GM18909 (cell line): ENCODE measurements around the gene QSER1.

Source experiments
- ATAC-seq: cut with Tn5 transposase; IDR thresholded peaks from one replicate; pipeline ENCODE4 v1.9.1; 2021; ENCODE audit warnings: mild to moderate bottlenecking; ENCODE audit not compliant: unreplicated experiment, poor library complexity

QSER1 gene

DNA sequence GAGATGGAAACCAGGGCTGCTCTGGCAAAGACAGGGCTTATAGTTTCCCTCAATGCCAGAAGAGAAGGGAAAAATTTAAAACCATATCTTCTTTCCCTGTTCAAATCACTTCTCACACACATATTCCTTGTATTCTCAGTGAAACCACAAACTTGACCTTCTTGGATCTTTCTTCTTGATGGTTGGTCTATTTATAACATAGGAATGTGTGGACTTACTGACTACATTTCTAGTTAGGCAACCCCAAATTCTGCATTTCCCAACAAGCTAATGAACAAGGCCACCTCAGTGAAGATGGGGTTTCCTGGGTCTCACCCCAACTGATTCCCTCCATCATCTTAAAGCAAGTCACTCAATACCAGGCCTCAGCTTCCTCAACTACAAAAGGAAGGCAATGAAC, 3.8 kb upstream of the QSER1 start:
- no peak for ATAC-seq

DNA sequence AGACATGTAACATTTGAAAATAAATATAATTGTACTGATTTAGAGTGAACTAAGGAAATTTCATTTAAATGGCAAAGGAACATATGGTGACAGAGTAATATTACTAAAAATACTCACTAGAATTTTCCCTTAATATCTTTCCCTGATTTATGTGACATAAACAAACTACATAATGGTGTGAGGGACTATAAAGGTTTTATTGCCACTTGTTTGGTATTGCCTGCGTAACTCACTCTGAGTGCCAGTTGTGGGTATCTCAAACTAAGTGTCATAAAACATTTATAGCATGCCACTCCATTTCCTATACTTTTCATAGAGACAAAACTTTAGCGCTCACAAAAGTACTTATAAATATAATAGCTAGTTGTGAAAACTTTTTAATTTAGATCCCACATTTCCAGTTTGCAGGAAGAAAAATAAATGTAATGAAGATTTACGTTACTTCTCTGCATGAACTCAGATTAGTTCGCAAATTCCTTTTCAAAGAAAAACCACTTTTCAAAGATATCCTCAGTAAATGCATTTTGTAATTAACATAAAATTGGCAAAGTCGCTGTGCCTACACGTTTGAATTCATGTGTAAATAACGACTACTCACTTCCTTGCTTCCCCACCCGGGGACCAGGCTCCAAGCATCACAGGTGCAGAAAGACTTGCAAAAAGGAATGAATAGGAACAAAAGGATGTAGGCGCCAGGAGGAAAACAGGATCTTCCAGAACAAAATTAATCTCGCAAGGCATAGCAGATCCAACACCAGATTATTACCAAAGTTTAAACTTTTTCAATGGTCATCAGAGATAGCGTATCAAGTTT, 1.6 kb upstream of the QSER1 start:
- no peak for ATAC-seq

DNA sequence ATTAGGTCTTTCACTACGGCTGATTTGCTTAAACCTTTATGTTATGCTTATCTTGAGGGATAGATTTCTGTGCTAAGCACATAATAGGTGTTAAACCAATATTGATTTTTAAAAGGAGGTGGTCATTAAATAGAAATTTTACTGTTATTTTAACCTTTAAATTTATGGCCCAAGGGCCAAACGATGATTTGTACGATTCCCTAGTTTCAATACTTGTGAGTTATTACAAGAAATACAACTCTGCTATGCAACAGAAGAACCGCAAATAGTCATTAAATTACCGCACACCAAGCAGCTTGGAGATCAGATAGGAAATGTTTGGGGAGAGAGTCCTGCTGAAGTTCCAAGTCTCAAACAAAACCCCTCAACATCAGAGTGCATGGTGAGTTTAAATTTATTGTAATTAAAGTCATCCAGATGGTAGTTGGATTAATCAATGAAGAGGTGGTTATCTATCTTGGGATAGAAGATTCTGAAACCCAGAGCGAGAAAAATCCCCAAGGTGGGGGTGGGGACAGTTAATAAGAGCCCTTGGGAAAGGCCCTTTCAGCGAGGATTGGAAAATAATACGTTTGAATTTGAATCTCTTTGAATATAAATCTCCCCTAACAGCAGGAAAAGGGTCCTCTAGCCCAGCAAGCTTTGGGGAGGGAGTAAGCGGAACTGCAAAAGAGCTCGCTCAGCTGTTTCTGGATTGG, 805 bp upstream of the QSER1 start:
- no peak for ATAC-seq

DNA sequence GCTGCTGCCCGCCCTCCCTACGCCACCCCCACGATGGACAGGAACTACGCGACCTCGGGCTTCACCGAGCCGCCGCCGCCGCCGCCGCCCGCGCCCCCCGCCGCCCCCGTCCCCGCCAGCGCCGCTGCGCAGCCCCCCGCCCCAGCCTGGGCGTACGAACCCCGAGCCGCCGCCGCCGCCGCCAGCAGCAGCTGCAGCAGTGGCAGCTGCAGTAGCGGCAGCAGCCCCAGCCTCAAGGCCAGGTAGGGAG, 407 bp downstream of the QSER1 start:
- no peak for ATAC-seq

DNA sequence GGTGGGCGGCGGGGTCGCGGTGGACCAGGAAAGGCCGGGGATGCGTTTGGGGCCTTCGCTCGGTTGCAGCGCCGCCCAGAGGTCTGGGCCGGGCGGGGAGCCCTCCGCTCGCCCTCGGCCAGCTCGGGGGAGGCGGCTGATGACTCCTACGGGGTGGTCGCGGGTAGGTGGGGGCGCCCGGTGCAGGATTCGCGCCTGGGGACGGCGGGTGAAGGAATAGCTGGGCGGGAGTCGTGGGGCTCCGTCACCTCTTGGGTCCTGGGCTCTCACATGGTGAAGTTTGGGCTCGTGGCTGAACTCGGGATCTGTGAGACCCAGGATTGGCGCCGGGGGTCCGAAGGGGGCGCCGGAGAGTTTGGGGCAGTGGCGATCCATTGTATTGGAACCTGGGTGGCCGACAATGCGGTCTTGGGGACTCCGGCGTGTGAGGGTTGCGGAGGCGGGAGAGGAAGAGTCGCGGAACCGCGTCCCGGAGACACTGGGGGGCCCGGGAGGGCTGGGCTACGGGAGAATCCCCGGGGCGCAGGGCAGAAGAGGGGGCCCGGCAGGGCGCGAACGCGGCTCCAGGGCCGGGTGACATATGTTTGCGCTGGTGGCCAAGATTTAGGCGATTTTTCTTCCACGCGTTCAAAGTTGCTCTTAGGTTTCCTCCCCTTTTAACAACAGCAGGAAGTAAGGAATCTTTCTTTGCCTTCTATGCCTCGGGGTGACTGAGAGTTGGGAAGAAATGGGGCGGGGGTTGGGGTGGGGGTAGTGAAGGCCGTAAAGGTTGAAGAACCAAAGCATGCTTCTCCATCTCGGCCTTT, 935 bp downstream of the QSER1 start:
- ATAC-seq = peak; percentile 37

DNA sequence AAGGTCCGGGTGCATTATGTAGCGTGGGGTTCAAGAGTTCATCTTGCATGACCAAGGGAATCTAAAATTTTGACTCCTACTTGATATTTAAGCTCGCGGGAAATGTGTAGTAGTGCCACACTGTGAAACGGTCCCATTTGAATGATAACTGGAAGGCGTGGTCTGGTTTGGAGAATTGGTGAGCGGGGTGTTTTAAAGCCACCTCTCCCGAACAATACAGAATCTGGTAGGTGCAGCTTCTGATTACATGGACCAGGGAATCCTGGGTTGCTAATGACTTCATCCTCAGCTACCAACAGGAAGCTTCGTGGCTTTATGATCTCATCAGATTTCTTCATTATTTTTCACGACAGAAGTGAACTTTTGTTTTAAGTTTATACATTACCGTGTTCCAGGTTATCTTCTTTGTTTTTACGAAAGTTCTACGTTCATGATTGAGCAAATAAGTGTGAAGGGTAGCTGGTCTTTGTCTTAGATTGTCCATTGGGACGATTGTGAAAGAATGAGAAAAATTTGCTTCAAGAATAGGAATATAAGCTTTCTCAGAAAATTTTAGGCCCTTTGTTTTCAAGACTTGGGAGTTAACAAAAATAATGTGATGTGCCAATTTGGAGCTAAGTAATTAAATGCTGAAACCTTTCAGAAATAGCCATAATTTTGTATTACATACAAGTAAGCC, 1.7 kb downstream of the QSER1 start:
- ATAC-seq = no peak

DNA sequence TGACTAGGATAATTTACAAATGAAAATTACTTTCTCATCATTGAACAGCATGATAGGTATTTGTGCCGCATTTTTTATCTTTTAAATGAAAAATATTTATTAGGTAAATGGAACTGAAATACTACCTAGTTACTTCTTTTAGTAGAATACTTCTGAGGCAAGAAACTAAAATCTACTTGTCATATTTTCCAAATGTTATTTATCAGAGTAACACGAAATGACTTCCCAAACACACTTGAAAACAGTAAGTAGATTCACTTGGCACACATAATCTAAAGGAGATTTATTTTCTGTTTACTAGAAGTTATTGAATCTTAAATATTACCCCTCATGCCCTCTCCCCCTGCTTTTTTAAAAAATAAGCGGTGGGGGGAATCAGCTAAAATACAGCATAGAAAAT, 2.3 kb downstream of the QSER1 start:
- no peak for ATAC-seq

DNA sequence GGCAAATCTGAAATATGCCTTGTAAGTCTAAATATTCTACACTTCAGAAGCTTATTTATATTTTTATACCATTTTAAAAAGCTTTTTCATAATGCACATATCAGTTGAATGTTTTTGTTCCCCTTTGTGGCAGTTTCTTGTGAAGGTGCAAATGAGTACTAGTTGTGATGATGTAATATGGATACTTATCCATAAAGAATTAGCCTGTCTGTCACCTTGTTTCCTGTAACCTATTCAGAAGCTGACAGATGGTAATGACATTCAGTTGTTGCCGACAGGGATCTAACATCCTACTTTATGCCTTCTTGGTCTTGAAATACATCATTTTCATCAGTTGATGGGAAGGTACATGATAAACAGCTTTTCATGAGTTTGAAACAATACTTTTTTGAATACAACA, 2.9 kb downstream of the QSER1 start:
- ATAC-seq = no peak

DNA sequence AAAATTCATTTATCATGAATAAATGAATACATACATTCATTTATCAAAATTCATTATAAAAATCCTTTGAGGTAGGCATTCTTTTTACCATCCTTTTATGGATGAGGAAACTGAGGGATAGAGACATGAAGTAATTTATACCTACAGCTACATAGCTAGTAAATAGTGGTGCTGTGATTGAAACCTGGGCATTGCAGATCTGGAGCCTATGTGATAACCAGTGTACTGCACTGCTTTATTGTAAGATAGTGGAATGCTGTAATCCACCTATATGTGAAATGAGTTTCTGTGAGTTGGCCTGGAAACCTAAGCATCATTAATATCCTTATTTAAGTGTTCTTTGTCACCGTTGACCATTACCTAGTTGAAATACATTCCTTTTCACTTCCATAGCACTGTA, 4.5 kb downstream of the QSER1 start:
- no peak for ATAC-seq

DNA sequence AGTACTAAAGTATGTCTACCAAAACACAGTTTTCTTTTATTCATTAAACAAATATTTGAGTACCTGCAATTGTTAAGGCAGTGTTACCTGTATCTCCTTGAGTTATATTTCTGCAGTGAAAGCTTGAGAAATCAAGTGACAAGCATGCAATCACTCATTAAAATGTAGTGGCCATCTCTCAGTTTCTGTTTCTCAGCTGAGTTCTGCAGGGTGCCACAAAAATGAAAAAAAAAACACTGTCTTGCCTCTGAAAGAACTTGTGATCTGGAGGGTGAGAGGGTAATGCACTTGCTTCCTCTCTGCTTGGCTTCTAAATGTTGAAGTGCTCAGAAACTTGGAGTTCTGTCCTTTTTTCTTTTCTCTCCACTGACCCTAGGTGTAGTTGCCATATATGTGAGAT, 6.8 kb downstream of the QSER1 start:
- ATAC-seq = peak; percentile 76

DNA sequence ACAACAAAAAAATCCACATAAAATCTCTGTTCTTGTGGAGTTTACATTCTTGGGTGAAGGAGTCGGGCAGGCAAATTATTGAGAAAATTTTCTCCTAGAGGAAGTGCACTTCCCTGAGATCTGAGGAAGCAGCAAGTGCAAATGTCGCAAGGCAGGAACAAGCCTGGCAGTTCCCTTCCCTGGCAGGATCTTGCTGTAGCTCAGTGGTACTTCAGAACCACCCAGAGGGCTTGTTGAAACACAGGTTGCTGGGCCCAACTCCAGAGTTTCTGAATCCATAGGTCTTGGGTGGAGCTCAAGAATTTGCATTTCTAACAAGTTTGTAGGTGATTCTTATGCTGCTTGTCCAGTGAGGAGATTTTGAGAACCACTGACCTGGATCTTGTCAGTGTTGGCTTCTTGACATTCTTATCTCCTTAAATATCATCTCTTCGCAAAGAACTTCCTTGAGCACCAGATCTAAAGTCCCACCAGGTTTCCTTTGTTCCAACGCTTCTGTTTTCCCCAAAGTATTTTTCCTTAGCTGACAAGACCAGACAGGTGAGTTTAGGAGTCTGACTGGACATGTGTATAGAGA, 9.6 kb downstream of the QSER1 start:
- ATAC-seq = no peak

DNA sequence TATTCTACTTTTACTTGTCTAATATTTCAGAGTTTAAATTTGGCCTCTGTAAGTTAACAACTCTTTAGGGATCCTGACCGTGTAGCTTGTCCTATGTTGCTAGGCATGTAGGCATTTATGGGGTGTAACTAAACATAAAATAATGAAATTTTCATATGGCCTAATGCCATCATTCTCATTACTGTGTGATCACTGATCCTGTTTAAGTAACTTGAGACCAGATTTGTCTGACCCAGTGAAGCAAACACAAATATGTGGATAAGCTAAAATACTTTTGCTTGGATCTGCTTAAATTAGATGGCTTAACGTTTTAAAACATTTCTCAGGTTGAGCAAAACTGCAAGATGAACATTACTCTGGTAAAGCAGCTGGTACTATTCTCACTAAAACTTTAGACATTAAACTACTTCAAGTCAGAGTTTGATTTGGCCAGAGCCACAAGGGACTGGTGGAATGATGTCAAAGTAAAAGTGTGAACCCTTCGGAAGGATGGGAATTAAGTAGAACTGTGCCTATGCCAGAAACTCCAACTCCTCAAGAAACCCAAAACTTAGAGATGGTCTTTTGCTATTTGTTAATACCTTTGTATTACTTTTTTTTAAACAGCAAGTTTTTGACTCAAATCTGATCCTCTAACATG, 12.5 kb downstream of the QSER1 start:
- no peak for ATAC-seq

DNA sequence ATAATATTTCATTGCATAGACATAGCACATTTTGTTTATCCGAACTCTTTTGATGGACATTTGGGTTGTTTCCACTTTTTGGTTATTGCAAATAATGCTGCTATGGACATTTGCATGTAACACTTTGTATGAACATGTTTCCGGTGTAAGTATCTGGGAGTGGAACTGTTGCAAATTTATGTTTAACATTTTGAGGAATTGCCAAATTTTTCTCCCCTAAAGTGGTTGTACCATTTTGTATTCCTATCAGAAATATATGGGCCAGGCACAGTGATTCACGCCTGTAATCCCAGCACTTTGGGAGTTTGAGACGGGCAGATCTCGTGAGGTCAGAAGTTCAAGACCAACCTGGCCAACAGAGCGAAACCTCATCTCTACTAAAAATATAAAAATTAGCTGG, 16.0 kb downstream of the QSER1 start:
- no peak for ATAC-seq

DNA sequence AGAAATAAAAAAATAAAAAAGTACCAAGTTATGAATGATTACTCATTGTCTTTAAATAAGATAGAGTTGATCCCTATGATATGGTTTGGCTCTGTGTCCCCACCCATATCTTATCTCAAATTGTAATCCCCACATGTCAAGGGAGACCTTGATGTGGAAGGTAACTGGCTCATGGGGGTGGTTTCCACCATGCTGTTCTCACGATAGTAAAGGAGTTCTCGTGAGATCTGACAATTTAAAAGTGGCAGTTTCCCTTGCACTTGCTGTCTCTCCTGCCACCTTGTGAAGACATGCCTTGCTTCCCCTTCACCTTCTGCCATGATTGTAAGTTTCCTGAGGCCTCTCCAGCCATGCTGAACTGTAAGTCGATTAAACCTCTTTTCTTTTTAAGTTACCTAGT, 18.8 kb downstream of the QSER1 start:
- no peak for ATAC-seq

DNA sequence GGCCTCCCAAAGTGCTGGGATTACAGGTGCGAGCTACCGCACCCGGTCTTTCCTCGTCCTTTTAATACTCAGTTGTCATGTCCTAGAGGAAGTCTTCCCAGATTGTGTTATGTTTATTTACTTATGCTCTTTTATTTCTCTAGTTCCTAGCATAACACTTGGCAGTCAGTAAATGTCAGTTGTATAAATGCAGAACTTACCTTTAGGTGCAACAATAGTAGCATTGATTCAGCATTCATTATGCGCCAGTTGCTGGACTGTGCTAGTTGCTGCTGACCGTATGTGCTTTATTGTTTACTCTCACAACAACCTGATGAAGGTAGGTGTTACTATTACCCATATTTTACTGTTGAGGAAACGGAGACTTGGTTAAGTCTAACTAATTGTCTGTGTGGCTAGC, 20.8 kb downstream of the QSER1 start:
- ATAC-seq = no peak

DNA sequence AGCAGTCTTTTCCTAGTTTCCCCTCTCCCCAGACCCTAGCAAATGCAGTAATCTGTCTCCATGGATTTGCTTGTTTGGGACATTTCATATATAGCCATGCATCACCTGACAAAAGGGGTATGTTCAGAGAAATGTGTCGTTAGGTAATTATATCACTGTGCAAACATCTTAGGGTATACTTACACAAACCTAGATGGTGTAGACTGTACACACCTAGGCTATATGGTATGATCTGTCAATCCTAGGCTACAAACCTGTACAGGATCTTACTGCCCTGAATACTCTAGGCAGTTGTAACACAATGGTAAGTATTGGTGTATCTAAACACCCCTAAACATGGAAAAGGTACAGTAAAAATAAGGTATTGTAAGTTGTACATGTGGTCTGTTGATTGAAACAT, 23.8 kb downstream of the QSER1 start:
- ATAC-seq = no peak

DNA sequence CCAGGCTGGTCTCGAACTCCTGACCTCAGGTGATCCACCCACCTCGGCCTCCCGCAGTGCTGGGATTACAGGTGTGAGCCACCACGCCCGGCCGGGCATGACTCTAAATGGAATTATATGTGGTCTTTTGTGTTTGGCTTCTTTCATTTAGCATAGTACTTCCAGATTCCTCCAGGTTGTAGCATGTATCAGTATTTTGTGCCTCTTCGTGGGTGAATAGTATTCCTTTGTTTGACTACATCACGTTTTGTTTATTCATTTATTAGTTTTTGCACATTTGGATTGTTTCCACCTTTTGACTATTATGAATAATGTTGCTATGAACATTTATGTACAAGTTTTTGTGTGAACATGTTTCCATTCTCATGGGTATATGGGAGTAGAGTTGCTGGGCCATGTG, 24.4 kb downstream of the QSER1 start:
- ATAC-seq = no peak

DNA sequence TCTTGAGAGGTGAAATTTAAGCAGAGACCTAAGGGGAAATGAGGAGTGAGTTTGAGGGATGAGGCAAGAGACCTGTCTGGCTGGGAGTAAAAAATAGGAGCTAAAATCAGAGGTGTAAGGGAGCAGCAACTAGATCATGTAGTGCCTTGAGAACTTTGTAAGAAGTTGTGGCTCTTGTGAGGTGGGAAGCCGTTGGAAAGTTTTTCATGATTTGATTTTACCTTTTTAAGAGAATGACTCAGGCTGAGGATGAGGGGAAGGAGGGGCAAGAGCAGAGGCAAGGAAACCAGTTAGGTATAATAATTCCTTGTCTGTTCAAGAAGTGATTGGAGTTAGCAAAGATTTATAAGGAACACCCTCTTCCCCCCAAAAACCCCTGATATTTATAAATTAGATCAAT, 25.8 kb downstream of the QSER1 start:
- ATAC-seq = no peak

DNA sequence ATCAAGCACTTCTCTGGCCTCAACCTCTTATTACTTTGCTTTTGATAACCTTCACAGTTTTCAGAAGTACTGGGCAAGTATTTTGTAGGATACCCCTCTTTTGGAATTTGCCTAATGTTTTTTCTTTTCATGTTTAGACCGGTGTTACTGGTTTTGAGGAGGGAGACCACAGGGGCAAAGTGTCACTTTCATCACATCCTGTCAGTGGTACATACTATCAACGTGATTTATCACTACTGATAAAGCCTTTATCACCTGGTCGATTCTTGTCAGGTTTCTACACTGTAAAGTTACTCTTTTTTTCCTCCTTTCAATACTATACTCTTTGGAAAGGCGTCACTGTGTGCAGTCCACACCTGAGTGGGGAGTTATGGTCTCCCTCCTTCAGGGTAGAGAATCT, 26.7 kb downstream of the QSER1 start:
- no peak for ATAC-seq

DNA sequence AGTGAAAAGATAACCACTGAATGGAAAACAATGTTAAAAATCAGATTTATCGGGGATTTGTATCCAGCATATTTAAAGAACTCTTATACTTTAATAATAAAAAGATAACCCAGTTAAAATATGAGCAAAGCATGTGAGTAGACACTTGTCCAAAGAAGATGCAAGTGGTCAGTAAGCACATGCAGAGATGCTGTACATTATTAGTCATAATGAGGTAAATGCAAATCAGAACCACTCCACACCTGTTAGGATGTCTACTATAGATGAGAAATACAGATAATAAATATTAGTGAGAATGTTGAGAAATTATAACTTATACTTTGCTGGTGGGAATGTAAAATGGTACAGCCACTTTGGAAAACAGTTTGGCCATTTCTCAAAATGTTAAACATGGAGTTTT, 28.0 kb downstream of the QSER1 start:
- ATAC-seq = no peak
